Measurements from ENCODE around the gene PLD1. TPM values are rescaled to one million over a fixed set of nuclear protein-coding genes. Genes with fewer than 3 reads are reported as not detected.

The PLD1 gene
- total RNA-seq, 1 donor from 2014 or later, result 0.21 TPM

- no peaks in the 10 kb centered on the region for H4K20me1 ChIP-seq (ENCODE audit: low read depth)
- no peak overlapping the region for H2AFZ ChIP-seq (replicated peaks)
- no peak overlapping the region for H3K4me3 ChIP-seq
- TF ChIP-seq EZH2 (IDR thresholded peaks at IDR 0.05) (no peak), EZH2phosphoT487 (IDR thresholded peaks at IDR 0.05) (no peak)
- TF ChIP-seq, protein P1, sequence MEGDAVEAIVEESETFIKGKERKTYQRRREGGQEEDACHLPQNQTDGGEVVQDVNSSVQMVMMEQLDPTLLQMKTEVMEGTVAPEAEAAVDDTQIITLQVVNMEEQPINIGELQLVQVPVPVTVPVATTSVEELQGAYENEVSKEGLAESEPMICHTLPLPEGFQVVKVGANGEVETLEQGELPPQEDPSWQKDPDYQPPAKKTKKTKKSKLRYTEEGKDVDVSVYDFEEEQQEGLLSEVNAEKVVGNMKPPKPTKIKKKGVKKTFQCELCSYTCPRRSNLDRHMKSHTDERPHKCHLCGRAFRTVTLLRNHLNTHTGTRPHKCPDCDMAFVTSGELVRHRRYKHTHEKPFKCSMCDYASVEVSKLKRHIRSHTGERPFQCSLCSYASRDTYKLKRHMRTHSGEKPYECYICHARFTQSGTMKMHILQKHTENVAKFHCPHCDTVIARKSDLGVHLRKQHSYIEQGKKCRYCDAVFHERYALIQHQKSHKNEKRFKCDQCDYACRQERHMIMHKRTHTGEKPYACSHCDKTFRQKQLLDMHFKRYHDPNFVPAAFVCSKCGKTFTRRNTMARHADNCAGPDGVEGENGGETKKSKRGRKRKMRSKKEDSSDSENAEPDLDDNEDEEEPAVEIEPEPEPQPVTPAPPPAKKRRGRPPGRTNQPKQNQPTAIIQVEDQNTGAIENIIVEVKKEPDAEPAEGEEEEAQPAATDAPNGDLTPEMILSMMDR (IDR thresholded peaks at IDR 0.05), result no peak
- no peak for DNase-seq (ENCODE audit: low spot score)
- peaks cover 8% of the 10 kb centered on the region for H3K27me3 Mint-ChIP-seq (ENCODE audit: insufficient read depth, low read depth)
- H3K36me3 ChIP-seq, result no peaks in the 10 kb centered on the region
- no peaks in the 10 kb centered on the region for H3F3A ChIP-seq (ENCODE audit: low read depth)
- peaks cover 22% of the 10 kb centered on the region for H3K4me1 Mint-ChIP-seq
- H3K27me3 ChIP-seq, result no peaks in the 10 kb centered on the region
- H3K9me3 Mint-ChIP-seq, result peaks cover 2% of the 10 kb centered on the region
- H3K9me3 ChIP-seq (ENCODE audit: low read depth), result no peaks in the 10 kb centered on the region
- H3K4me2 ChIP-seq, result no peak overlapping the region
- no peak overlapping the region for H3K27ac Mint-ChIP-seq
- no peak overlapping the region for H3K9ac ChIP-seq
- H3K36me3 Mint-ChIP-seq, result peaks cover 2% of the 10 kb centered on the region
- peaks cover 7% of the 10 kb centered on the region for H3K4me1 ChIP-seq
- no peak overlapping the region for H3K4me3 Mint-ChIP-seq
- no peaks in the 10 kb centered on the region for H3K79me2 ChIP-seq (ENCODE audit: low read depth)
- H3K27ac ChIP-seq, result no peak overlapping the region
Observed at GRCh38 chr3:171786997-171787396, 23.3 kb downstream of the PLD1 start.

DNA sequence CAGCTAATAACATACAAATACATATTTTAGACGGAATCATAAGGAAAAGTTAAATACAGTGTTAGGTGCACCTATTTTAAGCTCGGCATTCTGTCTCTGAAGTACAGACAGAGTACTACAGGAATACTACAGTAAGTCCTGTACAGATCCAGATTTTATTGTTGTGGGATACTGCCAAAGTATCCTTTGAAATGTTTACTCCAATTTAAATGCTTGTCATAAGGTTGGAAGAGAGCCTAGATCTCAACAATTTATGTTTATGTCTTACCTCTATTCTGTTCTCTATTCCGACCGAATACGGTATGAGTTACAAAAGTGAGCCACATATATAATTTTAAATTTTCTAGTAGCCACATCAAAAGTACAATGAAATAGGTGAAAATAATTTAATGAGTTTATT lies 25.3 kb downstream of the PLD1 start:
- Mint-ChIP-seq H3K27me3 (ENCODE audit: insufficient read depth, low read depth) (peaks cover 7% of the 10 kb centered on the region), H3K9me3 (peaks cover 2% of the 10 kb centered on the region), H3K36me3 (peaks cover 2% of the 10 kb centered on the region), H3K27ac (no peak overlapping the region), H3K4me1 (peaks cover 7% of the 10 kb centered on the region), H3K4me3 (no peak overlapping the region)
- no peak for DNase-seq (ENCODE audit: low spot score)
- H3F3A ChIP-seq (ENCODE audit: low read depth), result no peaks in the 10 kb centered on the region
- H3K4me1 ChIP-seq, result peaks cover 2% of the 10 kb centered on the region
- TF ChIP-seq, protein P1 (IDR thresholded peaks at IDR 0.05), result no peak
- TF ChIP-seq EZH2phosphoT487 (IDR thresholded peaks at IDR 0.05) (no peak), EZH2 (IDR thresholded peaks at IDR 0.05) (no peak)
- no peak overlapping the region for H3K9ac ChIP-seq
- no peak overlapping the region for H3K4me3 ChIP-seq
- no peaks in the 10 kb centered on the region for H3K9me3 ChIP-seq (ENCODE audit: low read depth)
- H2AFZ ChIP-seq (replicated peaks), result no peak overlapping the region
- H3K36me3 ChIP-seq, result no peaks in the 10 kb centered on the region
- no peaks in the 10 kb centered on the region for H4K20me1 ChIP-seq (ENCODE audit: low read depth)
- no peaks in the 10 kb centered on the region for H3K79me2 ChIP-seq (ENCODE audit: low read depth)
- H3K4me2 ChIP-seq, result no peak overlapping the region
- no peak overlapping the region for H3K27ac ChIP-seq
- H3K27me3 ChIP-seq, result no peaks in the 10 kb centered on the region

GRCh38 chr3:171784387-171784786 lies 25.9 kb downstream of the PLD1 start:
- Histone ChIP-seq H3K9me3 (ENCODE audit: low read depth) (no peaks in the 10 kb centered on the region), H3K4me2 (no peak overlapping the region), H3F3A (ENCODE audit: low read depth) (no peaks in the 10 kb centered on the region), H3K9ac (no peak overlapping the region), H3K27me3 (no peaks in the 10 kb centered on the region), H3K4me3 (no peak overlapping the region), H3K36me3 (no peaks in the 10 kb centered on the region), H2AFZ (replicated peaks) (no peak overlapping the region), H3K27ac (no peak overlapping the region), H3K79me2 (ENCODE audit: low read depth) (no peaks in the 10 kb centered on the region), H4K20me1 (ENCODE audit: low read depth) (no peaks in the 10 kb centered on the region), H3K4me1 (no peaks in the 10 kb centered on the region)
- TF ChIP-seq, protein P1 (IDR thresholded peaks at IDR 0.05), result no peak
- TF ChIP-seq EZH2phosphoT487 (IDR thresholded peaks at IDR 0.05) (no peak), EZH2 (IDR thresholded peaks at IDR 0.05) (no peak)
- Mint-ChIP-seq H3K27ac (no peak overlapping the region), H3K4me3 (no peak overlapping the region), H3K4me1 (peaks cover 3% of the 10 kb centered on the region), H3K27me3 (ENCODE audit: insufficient read depth, low read depth) (peaks cover 5% of the 10 kb centered on the region), H3K9me3 (peaks cover 2% of the 10 kb centered on the region), H3K36me3 (peaks cover 2% of the 10 kb centered on the region)
- no peak for DNase-seq (ENCODE audit: low spot score)
